ENCODE measurements around the gene SLC25A22.

Gene SLC25A22

GRCh38 chr11:766936-767210 lies 31.2 kb downstream of the SLC25A22 start:
- no peak overlapping the region for H3K4me3 ChIP-seq (ENCODE audit: low read length)
- DNase-seq (ENCODE audit: low read depth, low spot score), result no peak

- no peak for DNase-seq (ENCODE audit: low read depth, low spot score)
- H3K4me3 ChIP-seq (ENCODE audit: low read length), result no peak overlapping the region
Measured at GRCh38 chr11:766106-766935, 31.8 kb downstream of the SLC25A22 start.

GRCh38 chr11:765802-766091 lies 32.3 kb downstream of the SLC25A22 start:
- no peak overlapping the region for H3K4me3 ChIP-seq (ENCODE audit: low read length)
- no peak for DNase-seq (ENCODE audit: low read depth, low spot score)

GRCh38 chr11:765025-765801 lies 32.9 kb downstream of the SLC25A22 start:
- peak; percentile 50 for DNase-seq (ENCODE audit: low read depth, low spot score)
- no peak overlapping the region for H3K4me3 ChIP-seq (ENCODE audit: low read length)

GRCh38 chr11:764322-765024 lies 33.6 kb downstream of the SLC25A22 start:
- DNase-seq (ENCODE audit: low read depth, low spot score), result no peak
- no peak overlapping the region for H3K4me3 ChIP-seq (ENCODE audit: low read length)

- H3K4me3 ChIP-seq (ENCODE audit: low read length), result no peak overlapping the region
- no peak for DNase-seq (ENCODE audit: low read depth, low spot score)
Measured at GRCh38 chr11:763549-764321, 34.3 kb downstream of the SLC25A22 start.

GRCh38 chr11:763073-763463 lies 35.0 kb downstream of the SLC25A22 start:
- no peak overlapping the region for H3K4me3 ChIP-seq (ENCODE audit: low read length)
- DNase-seq (ENCODE audit: low read depth, low spot score), result no peak

- H3K4me3 ChIP-seq (ENCODE audit: low read length), result no peak overlapping the region
- peak; percentile 45 for DNase-seq (ENCODE audit: low read depth, low spot score)
Measured at GRCh38 chr11:762421-763072, 35.5 kb downstream of the SLC25A22 start.

GRCh38 chr11:761526-762108 lies 36.5 kb downstream of the SLC25A22 start:
- H3K4me3 ChIP-seq (ENCODE audit: low read length), result no peak overlapping the region
- DNase-seq (ENCODE audit: low read depth, low spot score), result no peak

- H3K4me3 ChIP-seq (ENCODE audit: low read length), result no peak overlapping the region
Measured at GRCh38 chr11:760236-760635, 37.8 kb downstream of the SLC25A22 start.

GRCh38 chr11:749731-750130 lies 48.4 kb downstream of the SLC25A22 start:
- no peak overlapping the region for H3K4me3 ChIP-seq (ENCODE audit: low read length)
- DNase-seq (ENCODE audit: low read depth, low spot score), result no peak

More at GRCh38 chr11:760236-760635, 37.8 kb downstream of the SLC25A22 start:
- DNase-seq (ENCODE audit: low read depth, low spot score), result no peak

- no peak for DNase-seq (ENCODE audit: low read depth, low spot score)
- peak overlapping the region; percentile 86 for H3K4me3 ChIP-seq (ENCODE audit: low read length)
Measured at GRCh38 chr11:748007-748359, 50.1 kb downstream of the SLC25A22 start.

- DNase-seq (ENCODE audit: low read depth, low spot score), result peak; percentile 51
- peak within 1 kb of the TSS; percentile 86 for H3K4me3 ChIP-seq (ENCODE audit: low read length)
Measured at GRCh38 chr11:747158-748006, 50.7 kb downstream of the SLC25A22 start, which contains the start of gene TALDO1. Gene TALDO1, plus strand, starts transcription at chr11:747464. Its CDS starts 18 bp downstream, at chr11:747482.

- DNase-seq (ENCODE audit: low read depth, low spot score), result peak; percentile 40
- H3K4me3 ChIP-seq (ENCODE audit: low read length), result peak overlapping the region; percentile 86
Measured at GRCh38 chr11:746289-747157, 51.6 kb downstream of the SLC25A22 start.

- H3K4me3 ChIP-seq (ENCODE audit: low read length), result no peak overlapping the region
- no peak for DNase-seq (ENCODE audit: low read depth, low spot score)
Measured at GRCh38 chr11:745428-745827, 52.7 kb downstream of the SLC25A22 start.

GRCh38 chr11:742571-743201 lies 55.4 kb downstream of the SLC25A22 start:
- DNase-seq (ENCODE audit: low read depth, low spot score), result no peak
- H3K4me3 ChIP-seq (ENCODE audit: low read length), result no peak overlapping the region
